ENCODE data around the gene ANKRD18A. TPM values are rescaled to one million over a fixed set of nuclear protein-coding genes. Genes with fewer than 3 reads are reported as not detected.

The ANKRD18A gene
- total and polyA plus RNA-seq, 2 donors (not counting 1 experiment from before 2014, with no cell fraction given): not detected

DNA sequence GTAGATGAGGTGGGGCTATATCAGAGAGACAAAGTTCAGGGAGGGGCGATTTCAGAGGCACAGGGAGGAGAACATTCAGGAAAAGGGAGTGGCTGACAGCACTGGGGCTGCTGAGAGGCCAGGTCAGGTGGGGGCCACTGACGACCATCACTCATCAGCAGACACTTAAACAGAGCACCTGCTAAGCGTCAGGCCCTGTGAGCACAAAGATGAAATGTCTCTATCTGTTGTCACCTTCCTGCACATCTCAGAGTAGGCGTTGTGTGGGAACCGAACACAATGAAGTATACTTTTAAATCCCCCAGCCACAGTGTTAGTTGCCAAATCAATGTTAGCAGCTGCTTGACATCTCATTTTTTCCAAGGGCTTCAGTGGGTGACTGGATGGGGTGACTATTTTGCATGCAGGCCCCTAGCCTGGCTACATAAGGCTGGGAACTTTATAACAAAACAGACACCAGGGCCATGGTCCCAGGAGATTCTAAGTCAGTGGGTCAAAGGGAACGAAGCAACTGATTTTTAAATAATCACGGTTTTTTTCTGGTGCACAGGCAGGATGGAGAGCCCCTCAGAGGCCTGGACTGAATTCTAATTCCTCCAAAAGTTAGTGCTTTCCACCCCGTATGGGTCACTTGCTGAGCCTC, 31.1 kb upstream of the ANKRD18A start:
- no peak for TF ChIP-seq EZH2 (IDR thresholded peaks at IDR 0.05; ENCODE audit: borderline replicate concordance, insufficient read depth, low read depth, low read length, poor library complexity, severe bottlenecking)
- TF ChIP-seq, protein P1, sequence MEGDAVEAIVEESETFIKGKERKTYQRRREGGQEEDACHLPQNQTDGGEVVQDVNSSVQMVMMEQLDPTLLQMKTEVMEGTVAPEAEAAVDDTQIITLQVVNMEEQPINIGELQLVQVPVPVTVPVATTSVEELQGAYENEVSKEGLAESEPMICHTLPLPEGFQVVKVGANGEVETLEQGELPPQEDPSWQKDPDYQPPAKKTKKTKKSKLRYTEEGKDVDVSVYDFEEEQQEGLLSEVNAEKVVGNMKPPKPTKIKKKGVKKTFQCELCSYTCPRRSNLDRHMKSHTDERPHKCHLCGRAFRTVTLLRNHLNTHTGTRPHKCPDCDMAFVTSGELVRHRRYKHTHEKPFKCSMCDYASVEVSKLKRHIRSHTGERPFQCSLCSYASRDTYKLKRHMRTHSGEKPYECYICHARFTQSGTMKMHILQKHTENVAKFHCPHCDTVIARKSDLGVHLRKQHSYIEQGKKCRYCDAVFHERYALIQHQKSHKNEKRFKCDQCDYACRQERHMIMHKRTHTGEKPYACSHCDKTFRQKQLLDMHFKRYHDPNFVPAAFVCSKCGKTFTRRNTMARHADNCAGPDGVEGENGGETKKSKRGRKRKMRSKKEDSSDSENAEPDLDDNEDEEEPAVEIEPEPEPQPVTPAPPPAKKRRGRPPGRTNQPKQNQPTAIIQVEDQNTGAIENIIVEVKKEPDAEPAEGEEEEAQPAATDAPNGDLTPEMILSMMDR (IDR thresholded peaks at IDR 0.05): no peak
- POLR2A ChIA-PET: no interaction called here

DNA sequence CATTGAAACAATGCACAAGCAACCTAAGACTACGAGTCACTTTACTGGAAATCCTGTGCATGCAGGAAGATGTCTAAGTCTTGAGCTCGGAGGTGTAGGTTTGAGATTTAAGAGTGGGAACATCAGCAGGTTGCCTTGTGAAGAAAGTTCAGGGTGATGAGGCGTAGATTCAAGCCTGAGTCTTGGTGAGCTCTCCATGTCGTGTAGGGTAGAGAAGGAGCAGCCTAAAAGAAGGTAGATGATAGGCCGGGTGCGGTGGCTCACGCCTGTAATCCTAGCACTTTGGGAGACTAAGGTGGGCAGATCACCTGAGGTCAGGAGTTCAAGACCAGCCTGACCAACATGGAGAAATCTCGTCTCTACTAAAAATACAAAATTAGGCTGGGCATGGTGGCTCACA, 30.2 kb upstream of the ANKRD18A start:
- ChIA-PET CTCF (no interaction called here), POLR2A (no interaction called here)
- peaks cover 0 to 3% (median under 1%) of the 10 kb centered on the region in 4 experiments for H3K27me3 ChIP-seq (replicated peaks in 1 of 4; ENCODE audit: control extremely low read depth in 1 of 4, control insufficient read depth in 3 of 4, insufficient read depth in 4 of 4, low read length in 3 of 4)
- H3K79me2 ChIP-seq (ENCODE audit: control insufficient read depth, insufficient read depth, low read length): no peaks in the 10 kb centered on the region
- H3K27ac Mint-ChIP-seq: no peak overlapping the region
- no peaks in the 10 kb centered on the region for H3K4me1 ChIP-seq (ENCODE audit: control insufficient read depth in 2 of 2, insufficient read depth in 2 of 2, low read length in 2 of 2)
- peaks cover 17% of the 10 kb centered on the region for H3K27me3 Mint-ChIP-seq
- no peak overlapping the region for H3K4me2 ChIP-seq (replicated peaks; ENCODE audit: low read depth, low read length, poor library complexity, severe bottlenecking)
- H2AFZ ChIP-seq (ENCODE audit: insufficient read depth, low read depth, low read length, poor library complexity, severe bottlenecking): no peak overlapping the region
- H3K36me3 ChIP-seq (replicated peaks in 1 of 2; ENCODE audit: control extremely low read depth in 1 of 2, control insufficient read depth in 1 of 2, extremely low read depth in 1 of 2, insufficient read depth in 2 of 2, low read length in 1 of 2): no peaks in the 10 kb centered on the region
- no peak for ATAC-seq (ENCODE audit: low read depth)
- H3K9me3 Mint-ChIP-seq (ENCODE audit: insufficient read depth): no peaks in the 10 kb centered on the region
- H4K20me1 ChIP-seq (ENCODE audit: control insufficient read depth, insufficient read depth, low read length, poor library complexity, severe bottlenecking): no peaks in the 10 kb centered on the region
- no peak for TF ChIP-seq EZH2 (IDR thresholded peaks at IDR 0.05; ENCODE audit: borderline replicate concordance, insufficient read depth, low read depth, low read length, poor library complexity, severe bottlenecking)
- TF ChIP-seq, protein P1 (IDR thresholded peaks at IDR 0.05): no peak
- no peak overlapping the region for H3K9ac ChIP-seq (ENCODE audit: low read length)
- H3K4me1 Mint-ChIP-seq: peaks cover 7% of the 10 kb centered on the region
- intact Hi-C loops (cut with micrococcal nuclease): no loop called here
- no peak overlapping the region for H3K27ac ChIP-seq (ENCODE audit: low read length in 2 of 2)
- no peak overlapping the region for H3K4me3 ChIP-seq (ENCODE audit: control extremely low read depth in 1 of 5, extremely low read depth in 1 of 5, insufficient read depth in 1 of 5, low read depth in 2 of 5, low read length in 4 of 5)
- no peak overlapping the region for H3K4me3 Mint-ChIP-seq
- H3K9me3 ChIP-seq (ENCODE audit: control extremely low read depth in 1 of 3, control insufficient read depth in 2 of 3, insufficient read depth in 1 of 3, low read length in 2 of 3): peaks cover 0 to 2% (median 0%) of the 10 kb centered on the region in 3 donors
- no peak for DNase-seq
- WGBS (ENCODE audit: insufficient coverage): 91% methylated on average over 8 of the region's 8 CpGs

More for the DNA sequence above, 31.1 kb upstream of the ANKRD18A start:
- CTCF ChIA-PET: no interaction called here
- Histone ChIP-seq H3K9ac (ENCODE audit: low read length) (no peak overlapping the region), H3K36me3 (replicated peaks in 1 of 2; ENCODE audit: control extremely low read depth in 1 of 2, control insufficient read depth in 1 of 2, extremely low read depth in 1 of 2, insufficient read depth in 2 of 2, low read length in 1 of 2) (no peaks in the 10 kb centered on the region), H3K4me2 (replicated peaks; ENCODE audit: low read depth, low read length, poor library complexity, severe bottlenecking) (no peak overlapping the region), H2AFZ (ENCODE audit: insufficient read depth, low read depth, low read length, poor library complexity, severe bottlenecking) (no peak overlapping the region), H3K4me1 (ENCODE audit: control insufficient read depth in 2 of 2, insufficient read depth in 2 of 2, low read length in 2 of 2) (no peaks in the 10 kb centered on the region), H3K79me2 (ENCODE audit: control insufficient read depth, insufficient read depth, low read length) (no peaks in the 10 kb centered on the region), H3K27ac (ENCODE audit: low read length in 2 of 2) (no peak overlapping the region), H3K27me3 (replicated peaks in 1 of 4; ENCODE audit: control extremely low read depth in 1 of 4, control insufficient read depth in 3 of 4, insufficient read depth in 4 of 4, low read length in 3 of 4) (peaks cover 0 to 4% (median 1%) of the 10 kb centered on the region in 4 experiments), H3K9me3 (ENCODE audit: control extremely low read depth in 1 of 3, control insufficient read depth in 2 of 3, insufficient read depth in 1 of 3, low read length in 2 of 3) (peaks cover 0 to 2% (median 0%) of the 10 kb centered on the region in 3 donors), H4K20me1 (ENCODE audit: control insufficient read depth, insufficient read depth, low read length, poor library complexity, severe bottlenecking) (no peaks in the 10 kb centered on the region), H3K4me3 (ENCODE audit: control extremely low read depth in 1 of 5, extremely low read depth in 1 of 5, insufficient read depth in 1 of 5, low read depth in 2 of 5, low read length in 4 of 5) (no peak overlapping the region)
- ATAC-seq (ENCODE audit: low read depth): no peak
- peaks cover 7% of the 10 kb centered on the region for H3K4me1 Mint-ChIP-seq
- intact Hi-C loops (cut with micrococcal nuclease): loop anchor here (2.0 kb wide), 1 partner anchor 17 kb away; no protein-coding TSS in a partner anchor
- DNase-seq: no peak
- no peak overlapping the region for H3K27ac Mint-ChIP-seq
- H3K9me3 Mint-ChIP-seq (ENCODE audit: insufficient read depth): no peaks in the 10 kb centered on the region
- 83% methylated on average over 7 of the region's 8 CpGs for WGBS (ENCODE audit: insufficient coverage)
- H3K4me3 Mint-ChIP-seq: no peak overlapping the region
- H3K27me3 Mint-ChIP-seq: peaks cover 24% of the 10 kb centered on the region
